HG03280 (cell line): ENCODE data around the gene RRP1.
A peak's percentile ranks its signal among the peaks of the same experiment; 100 is the strongest.

ENCODE experiments used
- ATAC-seq: cut with Tn5 transposase; IDR thresholded peaks from one replicate; pipeline ENCODE4 v1.9.1; 2021; ENCODE audit warnings: mild to moderate bottlenecking, moderate library complexity; ENCODE audit not compliant: unreplicated experiment

The RRP1 gene

DNA sequence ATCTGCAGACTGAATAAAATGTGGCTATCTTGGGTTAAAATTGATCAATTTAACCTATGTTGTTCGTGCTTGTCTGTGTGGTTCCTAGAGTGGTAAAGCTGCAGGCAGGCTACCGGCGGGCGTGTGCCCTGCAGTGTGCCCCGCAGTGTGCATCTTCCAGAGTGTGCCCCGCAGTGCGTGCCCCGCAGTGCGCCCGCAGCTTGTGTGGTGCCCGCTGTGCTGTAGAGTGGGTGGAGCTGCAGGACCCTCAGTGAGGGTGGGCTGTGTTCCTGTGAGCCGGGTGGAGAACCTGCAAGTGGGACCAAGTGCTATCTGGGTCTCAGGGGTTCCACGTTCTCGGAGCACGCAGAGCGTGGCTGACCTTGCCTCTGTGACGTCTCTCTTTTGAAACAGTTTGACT, 10.7 kb downstream of the RRP1 start:
- ATAC-seq, result no peak

DNA sequence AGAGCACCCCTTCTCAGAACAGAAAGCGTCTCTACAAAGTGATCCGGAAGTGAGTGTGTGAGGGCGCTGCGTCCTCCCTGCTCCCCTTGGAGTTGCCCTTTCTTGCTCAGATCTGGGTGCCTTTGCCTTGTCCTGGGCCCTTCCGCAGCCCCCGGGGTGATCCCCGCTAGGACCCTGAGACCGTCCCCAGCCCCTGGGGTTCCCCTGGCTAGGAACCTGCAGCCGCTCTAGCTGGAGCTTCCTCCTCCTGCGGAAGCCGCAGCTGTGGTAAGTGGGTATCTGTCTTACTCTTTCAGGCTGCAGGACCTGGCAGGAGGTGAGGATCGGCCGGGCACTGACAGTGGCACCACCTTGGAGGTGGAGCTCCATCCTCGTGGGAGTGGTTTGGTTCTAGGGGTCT, 11.2 kb downstream of the RRP1 start:
- ATAC-seq, result no peak

DNA sequence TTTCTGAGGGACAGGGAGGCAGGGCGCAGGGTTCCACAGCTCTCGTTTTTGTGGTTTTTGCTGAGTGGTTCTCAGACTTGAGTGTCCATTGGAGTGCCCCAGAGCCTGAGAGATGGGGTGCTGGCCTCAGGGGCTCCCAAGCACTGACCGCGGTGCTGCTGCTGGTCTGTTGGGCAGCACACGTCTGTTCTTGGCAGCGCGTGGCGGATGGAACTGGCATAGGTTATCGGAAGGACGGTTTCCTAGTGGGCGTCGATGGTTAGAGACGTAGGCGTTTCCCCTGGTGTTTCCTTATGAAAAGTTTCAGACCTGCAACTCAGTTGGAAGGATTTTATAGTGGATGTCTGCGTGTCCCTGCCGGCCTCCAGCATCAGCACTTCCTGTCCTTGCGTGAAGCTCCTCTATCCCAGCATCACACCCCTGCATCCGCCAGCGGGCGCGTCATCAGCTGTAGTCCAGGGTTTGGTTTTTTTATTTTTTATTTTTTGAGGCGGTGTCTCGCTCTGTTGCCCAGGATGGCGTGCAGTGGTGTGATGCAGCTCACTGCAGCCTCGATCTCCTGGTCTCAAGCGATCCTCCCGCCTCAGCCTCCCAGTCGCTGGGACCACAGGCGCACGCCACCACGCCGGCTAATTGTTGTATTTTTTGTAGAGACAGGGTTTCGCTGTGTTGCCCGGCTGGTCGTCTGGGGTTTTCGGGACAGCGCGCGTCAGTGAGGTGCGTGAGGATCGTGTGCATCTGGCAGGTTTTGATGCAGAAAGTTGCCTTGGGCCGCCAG, 11.8 kb downstream of the RRP1 start:
- no peak for ATAC-seq

DNA sequence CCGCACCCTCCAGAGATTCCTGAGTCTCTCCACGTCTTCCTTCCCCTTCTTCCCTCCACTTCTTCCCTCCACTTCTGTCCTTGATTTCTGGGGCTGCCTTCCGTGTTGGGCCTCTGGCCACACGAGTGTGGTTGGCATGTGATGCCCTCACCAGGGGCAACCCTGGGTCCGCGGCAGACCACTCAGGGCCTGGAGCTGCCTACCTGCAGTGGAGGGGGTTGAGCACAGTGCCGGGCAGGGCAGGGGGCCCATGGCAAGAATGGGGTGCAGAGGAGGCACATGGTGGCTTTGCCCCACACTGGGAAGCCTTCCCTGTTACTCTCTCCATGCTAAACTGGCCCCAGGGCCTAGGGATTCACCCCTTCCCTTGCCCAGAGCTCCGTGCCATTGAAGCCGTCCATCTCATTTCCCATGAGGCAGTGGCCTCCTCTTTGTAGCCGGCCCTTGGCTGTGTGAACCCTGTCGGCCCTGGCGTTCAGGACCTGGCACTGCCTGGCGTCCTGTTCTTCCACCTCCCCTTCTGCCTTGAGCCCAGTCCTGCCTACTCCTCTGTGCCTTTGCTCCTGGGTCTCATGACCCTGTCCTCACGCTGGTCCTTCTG, 13.4 kb downstream of the RRP1 start:
- no peak for ATAC-seq

DNA sequence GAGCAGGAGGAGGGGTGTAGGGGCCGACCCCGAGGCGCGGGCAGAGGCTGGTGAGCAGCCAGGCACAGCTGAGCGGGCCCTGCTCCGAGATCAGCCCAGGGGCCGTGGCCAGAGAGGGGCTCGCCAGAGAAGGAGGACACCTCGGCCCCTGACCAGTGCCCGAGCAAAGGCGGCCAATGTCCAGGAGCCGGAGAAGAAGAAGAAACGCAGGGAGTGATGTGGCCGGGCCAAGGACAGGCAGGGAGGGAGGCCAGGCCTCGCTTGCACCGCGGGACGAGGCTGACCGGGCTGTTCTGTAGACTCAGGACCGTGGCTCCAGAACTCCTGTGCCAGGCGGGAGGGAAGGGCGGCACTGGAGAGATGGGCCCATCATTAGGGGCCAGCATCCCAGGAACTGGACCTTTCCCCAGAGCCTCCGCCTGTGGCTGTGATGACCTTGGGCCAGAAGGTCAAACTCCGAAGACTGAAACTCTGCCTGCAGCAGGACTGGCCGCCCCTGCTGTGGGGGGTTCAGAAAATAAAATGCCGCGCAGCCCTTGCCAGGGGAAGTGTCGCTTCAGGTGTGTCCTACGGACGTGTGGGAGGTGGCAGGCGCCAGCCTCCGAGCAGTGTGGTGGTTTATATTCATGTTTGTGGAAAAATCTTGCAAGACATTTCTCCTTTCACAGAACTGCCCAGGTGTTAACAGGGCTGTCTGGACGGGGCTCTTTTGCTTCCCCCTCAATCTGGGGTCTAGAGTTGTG, 14.4 kb downstream of the RRP1 start:
- no peak for ATAC-seq

DNA sequence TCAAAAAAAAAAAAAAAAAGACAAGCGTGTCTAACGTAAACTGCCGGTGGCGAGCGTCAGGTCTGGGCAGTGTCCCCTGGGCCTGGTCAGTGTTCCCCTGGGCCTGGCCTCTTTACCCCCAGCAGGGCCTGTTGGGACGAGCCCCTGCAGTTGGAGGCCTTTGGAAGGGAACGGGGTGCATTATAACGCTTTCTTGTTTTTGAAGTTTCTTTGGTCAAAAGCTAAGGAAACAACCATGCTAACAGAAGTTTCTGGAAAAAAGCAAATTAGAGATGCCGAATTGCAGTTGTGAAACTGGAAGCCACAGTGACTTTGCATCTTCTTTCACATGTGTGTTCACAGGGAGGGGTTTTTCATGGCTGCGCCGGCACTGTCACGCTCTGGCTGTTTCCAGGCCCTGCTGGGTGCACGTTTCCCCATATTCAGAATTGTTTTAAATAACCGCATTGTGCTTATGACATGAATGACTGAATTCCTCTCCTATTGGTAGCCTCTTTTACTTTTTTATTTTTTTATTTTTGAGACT, 16.0 kb downstream of the RRP1 start:
- peak; percentile 83 for ATAC-seq

DNA sequence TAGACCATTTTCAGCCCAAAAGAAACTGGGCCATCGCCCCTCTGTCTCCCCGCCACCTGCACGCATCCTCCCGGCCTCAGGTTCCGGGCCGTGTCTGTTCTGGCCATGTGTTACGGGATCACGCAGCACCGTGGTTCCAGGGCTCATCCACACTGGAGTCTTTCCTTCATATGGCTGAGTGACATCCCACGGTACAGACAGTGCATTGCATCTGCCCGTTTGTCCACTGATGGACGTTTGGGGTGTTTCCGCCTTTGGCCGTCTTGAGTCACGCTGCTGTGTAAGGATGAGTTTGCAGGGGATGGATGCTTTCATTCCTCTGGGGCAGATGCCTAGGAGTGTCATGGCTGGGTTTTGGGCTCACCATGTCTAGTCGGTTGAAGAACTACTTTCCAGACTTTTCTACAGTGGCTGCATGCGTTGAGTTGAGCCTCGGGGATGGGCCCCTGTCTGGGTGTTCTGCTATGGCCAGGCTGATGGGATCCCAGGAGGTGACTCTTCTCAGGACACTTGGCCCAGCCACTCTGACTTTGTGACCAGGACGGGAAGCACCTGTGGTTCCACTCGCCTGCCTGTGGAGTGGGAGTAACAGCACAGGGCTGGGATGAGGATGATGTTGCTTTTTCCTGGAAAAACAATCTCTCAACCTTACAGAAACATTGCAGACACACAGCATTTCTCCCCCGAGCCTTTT, 16.8 kb downstream of the RRP1 start:
- ATAC-seq, result no peak

DNA sequence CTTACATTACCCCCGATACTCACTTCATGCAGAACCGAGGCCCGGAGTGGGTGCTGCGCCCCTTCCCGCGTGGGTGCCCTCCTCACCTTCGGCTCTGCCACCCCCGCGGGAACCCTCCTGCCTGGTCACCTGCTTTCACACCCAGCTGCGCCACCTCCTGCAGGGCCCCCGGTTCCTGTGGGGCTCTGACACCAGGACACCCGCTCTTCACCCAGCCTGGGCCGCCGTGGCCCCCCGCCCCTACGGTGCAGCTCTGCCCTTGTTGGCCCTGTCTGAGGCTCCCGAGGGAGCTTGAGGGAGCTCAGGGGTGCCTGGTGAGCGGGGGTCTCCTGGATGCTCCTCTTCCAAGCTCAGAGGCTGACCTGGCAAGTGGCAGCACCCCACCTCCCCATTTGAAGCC, 19.0 kb downstream of the RRP1 start:
- ATAC-seq, result no peak

DNA sequence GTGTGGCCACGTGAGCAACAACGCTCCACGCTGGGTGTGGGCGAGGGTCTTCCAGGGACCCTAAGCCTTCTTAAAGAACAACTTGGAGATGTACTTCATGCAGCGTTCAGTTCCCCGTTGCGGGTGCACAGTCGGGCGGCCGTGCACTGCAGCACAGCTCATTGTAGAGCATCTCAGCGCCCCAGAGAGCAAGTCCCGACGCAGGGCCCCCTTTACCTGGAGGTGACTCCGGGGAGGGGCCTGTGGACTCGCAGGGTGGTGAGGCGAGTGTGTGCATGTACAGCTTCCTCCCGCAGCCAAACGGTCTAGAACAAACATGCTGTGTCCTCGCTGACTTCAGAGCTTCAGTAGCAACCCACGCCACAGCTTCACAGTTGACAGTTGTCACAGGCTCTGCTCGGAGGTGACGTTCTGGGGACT, 19.5 kb downstream of the RRP1 start:
- no peak for ATAC-seq

DNA sequence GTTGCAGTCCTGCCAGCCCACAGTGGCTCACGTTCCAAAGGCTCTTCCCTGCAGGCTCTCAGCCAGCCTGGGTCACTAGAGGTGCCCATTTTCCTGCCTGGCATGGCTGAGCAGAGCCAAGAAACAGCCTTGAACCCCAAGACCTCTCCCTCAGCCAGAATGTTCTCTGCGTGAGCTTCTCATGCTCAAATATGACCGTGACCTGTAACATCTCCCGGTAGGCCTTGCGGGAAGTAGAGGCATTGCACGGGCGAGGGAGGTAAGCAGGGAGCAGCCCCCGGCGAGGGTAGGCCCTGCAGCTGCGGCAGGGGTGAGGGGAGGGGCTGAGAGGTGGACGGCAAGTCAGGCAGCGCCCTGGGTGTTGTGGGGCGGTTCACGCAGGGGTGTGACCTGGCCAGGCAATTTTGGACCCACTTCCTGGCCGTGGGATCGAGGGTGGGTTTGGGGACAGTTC, 20.0 kb downstream of the RRP1 start:
- no peak for ATAC-seq

DNA sequence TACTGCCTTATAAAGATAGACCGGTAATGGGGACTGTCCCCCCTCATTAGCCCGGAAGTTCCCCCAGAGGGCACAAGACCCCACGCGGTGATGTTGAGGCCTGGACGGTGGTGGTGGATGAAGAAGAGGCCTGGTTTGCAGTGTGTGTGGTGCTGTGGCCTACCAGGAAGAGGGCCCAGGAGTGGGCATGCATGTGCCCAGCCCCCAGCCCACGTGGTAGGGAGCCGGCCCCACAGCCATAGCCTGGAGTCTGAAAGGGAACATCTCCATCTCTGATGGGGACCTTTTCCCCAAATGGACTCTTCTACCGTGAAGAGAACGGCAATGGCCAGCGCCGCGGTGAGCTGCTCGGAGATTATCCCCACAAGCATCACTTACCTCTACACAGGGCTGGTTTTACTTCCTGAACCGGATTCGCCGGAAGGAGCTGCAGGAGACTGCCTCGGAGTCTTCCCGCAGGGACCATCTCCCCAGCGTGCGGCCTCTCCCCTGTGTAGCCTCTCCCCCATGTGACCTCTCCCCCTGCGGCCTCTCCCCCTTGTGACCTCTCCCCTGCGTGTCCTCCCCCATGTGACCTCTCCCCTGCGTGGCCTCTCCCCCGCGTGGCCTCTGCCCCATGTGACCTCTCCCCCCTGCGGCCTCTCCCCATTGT, 20.6 kb downstream of the RRP1 start:
- no peak for ATAC-seq

DNA sequence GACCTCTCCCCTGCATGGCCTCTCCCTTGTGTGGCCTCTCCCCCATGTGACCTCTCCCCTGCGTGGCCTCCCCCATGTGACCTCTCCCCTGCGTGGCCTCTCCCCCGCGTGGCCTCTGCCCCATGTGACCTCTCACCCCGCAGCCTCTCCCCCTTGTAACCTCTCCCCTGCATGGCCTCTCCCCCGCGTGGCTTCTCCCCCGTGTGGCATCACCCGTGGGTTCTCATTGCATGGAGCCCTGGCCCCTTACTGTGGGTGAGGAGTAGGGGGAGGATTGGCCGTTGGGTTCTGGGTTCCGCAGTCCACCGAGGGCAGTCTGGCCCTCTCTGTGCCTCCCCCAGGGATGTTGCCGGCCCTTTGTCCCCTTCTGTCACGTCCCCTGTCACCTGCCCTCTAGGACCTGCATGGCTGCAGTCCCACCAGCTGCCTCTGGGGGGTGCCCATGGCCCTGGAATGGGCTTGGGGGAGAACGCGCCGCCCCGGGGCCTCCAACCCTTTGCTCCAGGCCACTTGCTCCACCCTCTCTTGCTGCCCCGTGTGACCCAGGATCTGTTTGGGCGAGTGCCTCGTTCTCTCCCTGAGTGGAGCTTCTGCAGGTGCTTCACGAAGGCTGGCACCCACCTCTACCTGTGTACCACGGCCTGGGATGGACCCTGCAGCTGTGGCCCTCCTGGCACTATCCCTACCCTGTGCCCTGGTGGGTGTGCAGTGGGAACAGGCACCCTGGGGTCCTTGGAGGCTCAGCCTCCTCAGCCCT, 21.3 kb downstream of the RRP1 start:
- ATAC-seq, result peak; percentile 69

DNA sequence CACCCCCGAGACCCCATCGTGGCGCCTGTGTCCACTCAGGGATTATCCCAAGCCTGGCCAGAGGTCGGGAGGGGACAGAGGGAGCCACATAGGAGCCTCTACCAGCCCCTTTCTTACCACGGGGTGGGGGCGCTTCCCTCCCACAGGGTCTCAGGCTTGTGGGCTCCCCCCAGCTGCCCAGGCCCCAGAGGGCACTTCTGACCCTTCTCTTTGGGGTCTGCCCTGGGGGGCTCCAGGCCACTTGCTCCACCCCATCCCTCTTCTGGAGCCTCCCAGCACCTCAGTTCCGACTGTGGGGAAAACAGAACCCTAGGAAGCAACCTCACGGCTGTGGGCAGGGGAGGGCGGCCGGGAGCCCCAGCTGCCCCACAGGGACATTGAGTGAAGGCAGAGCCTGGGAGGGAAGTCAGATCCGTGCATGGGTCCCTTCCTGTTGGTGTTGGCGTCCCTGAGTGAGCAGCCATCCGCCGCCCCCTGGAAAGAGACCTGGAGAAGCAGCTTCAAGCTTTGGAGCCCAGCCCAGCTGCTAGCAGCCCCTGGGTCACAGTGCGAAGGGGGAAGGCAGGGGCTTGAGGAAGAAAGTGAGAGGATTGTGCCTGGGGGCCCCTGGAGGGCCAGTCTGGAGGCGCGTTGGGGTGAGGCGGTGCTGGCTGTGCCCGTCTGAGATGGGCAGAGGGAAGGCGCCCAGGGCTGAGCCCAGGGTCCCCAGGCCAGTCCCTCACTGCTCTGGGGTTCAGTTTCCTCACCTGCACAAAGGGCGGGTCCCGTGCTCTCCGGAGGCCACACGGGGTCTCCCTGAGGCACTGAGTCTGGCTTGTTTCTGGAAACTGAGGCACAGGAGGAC, 22.1 kb downstream of the RRP1 start:
- ATAC-seq, result no peak

DNA sequence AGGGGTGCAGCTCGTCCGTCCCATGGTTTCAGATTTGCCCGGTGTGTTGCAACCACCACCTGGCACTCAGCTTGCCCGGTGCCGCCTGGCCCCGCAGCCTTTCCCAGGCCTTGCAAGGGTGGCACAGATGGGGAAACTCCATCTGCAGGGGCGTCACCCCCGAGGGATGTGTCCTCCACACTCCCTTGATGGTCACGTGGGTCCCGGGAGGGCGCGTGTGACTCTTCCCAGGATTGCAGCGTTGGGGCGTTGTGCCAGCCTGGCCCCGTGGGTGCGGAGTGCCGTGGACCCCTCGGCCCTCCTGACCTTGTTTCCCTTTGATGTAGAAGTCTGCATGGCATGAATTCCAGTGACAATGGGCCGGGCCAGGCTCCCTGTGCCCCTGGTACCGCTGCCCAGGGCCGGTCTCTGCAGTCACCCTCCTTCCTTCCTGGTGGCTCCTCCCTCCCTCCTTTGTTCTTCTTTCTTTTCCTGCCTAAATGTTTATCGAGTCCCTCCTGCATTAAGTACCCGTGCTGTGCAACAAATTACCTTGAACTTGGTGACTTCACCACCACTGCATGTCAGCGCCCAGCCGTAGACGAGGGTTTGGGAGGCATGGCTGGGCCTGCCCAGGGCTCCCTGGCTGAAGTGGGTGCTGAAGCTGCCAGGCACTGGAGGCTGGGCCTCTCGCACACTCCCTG, 22.9 kb downstream of the RRP1 start:
- no peak for ATAC-seq

DNA sequence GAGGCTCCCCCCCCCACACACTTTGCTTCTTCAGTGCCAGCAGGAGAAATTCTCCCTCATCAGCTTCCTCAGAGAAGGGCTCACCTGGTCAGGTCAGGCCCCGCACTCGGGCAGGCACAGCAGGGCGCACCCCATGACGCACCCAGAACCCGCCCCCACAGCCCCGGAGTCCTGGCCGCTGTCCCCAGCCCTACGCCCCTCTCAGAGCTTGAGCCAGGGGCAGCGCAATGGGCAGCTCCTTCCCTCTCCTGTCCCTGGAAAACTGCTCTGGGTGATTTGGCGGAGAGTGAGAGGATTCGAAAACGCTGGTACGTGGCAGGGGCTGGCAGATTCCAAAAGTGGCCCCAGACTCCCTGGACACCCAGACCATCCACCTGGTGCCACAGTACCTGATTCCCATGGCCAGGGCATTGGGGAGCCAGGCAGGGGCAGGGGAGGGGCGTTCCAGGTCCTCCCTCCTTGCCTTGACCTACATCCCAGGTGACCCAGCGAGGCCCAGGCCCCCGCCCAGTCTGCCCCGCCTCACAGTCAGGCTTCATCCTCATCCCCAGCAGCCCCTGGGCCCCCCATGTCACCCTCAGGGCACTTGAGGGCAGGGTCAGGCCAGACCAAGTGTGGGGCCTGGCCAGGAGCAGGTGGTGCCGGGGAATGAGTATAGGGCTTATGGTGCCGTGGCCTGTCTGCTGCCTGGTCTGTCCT, 23.7 kb downstream of the RRP1 start:
- no peak for ATAC-seq

DNA sequence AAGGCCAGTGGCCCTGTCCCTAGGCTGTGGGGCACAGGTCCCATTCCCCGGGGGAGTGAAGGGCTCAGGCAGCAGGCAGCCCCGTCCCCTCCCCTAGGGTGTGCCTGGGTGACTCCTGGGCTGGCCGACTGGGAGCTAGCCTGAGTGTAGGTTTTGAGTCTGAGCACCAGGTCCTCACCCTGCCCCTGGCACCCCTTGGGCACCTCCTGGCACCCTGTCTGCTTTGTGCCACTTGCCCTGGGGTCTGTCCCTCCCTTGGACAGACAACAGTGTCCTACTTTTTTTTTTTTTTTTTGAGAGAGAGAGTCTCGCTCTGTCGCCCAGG, 24.2 kb downstream of the RRP1 start:
- ATAC-seq, result no peak

DNA sequence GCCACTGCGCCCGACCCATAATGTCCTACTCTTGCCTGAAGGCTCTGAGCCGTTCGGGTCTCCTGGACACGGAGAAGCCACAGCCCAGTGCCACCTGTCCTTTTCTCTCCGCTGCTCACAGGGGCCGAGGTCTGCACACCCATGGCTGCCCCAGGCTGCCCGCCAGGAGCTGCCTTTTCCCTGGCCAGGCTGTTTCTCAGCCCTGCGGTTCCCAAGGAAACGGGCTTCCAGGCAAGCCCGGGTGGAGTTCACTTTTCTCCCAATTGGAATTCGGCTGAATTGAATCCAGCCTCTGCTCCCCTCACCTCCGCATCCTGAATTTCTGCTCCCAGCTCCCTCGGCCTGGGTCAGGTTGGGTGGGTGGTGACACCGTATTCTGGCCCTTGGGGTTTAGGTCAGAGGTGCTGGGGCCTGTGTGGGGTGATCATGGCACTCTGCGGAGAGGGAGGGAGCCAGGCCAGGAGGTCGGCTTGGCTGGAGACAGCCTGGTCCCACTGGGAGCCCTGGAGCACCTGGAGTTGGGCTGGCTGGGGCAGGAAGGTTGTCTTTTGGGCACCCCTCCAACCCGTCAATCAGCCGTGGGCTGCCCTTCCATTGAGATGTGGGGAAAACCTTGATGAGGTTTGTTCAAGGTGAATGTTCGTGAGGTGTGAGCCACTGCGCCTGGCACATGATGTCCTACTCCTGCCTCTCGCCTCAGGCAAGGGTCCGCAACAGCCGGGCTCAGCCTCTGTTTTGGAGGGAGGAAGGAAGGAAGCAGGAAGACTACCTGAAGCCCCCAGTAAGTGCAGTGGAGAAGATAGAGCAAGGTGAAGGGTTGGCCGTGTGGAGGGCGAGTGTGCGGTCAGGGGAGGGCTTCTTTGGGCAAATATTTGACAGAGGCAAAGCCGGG, 25.1 kb downstream of the RRP1 start:
- ATAC-seq, result no peak
